Stomach smooth muscle (tissue), 2 donors: ENCODE measurements around the gene INCENP.

ENCODE experiments used
- H3K27ac ChIP-seq: one replicate; pipeline ENCODE4 v1.7.0; 2013; ENCODE audit warnings: mild to moderate bottlenecking, low read length, inconsistent platforms
- H3K27me3 ChIP-seq, 2 donors: one replicate each; pipeline ENCODE4 v1.7.0; 2013; ENCODE audit warnings: low read length in 2 of 2; ENCODE audit not compliant: insufficient read depth in 2 of 2, control insufficient read depth in 1 of 2
- H3K36me3 ChIP-seq, 2 donors: one replicate each; pipeline ENCODE4 v1.7.0; 2013; ENCODE audit warnings: low read length in 2 of 2; ENCODE audit not compliant: control insufficient read depth in 2 of 2, insufficient read depth in 2 of 2
- H3K4me1 ChIP-seq: one replicate; pipeline ENCODE4 v1.7.0; 2013; ENCODE audit warnings: low read length; ENCODE audit not compliant: control insufficient read depth, insufficient read depth
- H3K4me3 ChIP-seq, 2 donors: one replicate each; pipeline ENCODE4 v1.7.0; 2013; ENCODE audit warnings: low read length in 2 of 2
- H3K9ac ChIP-seq, 2 donors: one replicate each; pipeline ENCODE4 v1.7.0; 2013; ENCODE audit warnings: low read length in 2 of 2, mild to moderate bottlenecking in 1 of 2
- H3K9me3 ChIP-seq, 2 donors: one replicate each; pipeline ENCODE4 v1.7.0; 2013; ENCODE audit warnings: low read length in 2 of 2; ENCODE audit not compliant: control insufficient read depth in 2 of 2
- donor health status: healthy.
- donor health status: Pancreatic carcinoma.

The INCENP gene

DNA sequence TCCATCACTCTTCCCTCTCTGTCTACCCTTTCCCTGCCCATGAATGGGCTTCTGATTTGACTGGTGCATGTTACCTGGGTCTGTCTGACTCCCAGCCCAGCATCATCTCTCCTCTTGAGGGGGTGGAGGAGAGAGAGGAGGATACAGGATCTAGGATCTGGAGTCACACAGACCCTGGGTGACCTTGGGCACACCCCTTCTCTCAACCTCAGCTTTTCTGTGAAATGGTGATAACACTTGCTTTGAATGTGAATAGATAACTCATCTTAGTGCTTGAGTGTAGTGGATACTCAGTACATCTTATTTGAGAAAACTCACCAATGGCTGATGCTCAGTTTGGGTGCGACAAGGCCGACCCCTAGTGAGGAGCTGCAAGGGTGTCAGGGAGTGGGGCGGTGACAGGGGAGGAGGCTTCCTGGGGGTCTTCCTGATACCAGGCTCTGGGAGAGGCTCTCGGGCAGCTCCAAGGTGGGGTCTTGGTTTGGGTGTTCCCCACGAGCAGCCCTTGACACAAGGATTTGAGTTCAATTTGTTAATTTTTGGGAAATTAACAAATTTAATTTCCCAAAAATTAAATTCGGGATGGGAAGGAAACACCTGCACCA, 9.0 kb downstream of the INCENP start:
- Histone ChIP-seq H3K4me1 (no peaks in the 10 kb centered on the region), H3K9ac (no peak overlapping the region), H3K27ac (no peak overlapping the region), H3K36me3 (peaks cover 3 to 27% of the 10 kb centered on the region in 2 donors), H3K4me3 (no peak overlapping the region), H3K27me3 (no peaks in the 10 kb centered on the region), H3K9me3 (no peaks in the 10 kb centered on the region)

DNA sequence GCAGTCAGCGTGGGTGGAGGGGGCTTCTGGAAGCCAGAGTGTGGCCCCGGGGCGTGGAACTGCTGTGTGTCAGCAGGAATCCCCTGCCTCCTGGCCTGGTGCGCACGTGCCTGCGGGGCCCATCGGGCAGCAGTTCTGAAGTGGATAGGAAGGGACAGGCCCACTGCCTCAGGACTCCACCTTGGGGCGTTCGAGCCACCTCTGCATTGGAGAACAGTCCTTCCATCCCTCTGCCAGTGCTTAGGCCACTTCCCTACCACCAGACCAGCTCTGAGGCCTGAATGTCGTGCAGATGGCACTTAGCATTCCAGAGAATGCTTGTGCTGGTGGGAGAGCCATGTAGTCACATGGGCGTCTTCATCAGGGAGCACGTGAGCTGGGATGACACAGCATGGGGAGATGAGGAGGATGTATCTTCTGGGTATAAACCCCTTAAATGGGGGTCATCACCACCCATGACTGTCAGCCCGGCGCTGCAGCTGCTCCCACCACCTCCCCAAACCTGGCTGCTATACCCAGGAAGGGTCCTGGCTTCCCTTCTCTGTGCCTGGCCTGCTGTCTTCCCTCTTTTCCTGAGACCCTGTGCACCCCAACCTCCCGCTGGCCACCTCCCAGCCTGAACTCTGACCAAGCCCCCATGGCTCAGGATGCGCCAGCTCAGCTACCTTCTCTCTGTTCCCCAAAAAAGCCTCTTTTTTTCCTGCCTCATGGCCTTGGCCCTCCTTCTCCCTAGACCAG, 9.7 kb downstream of the INCENP start:
- peaks cover 3 to 24% of the 10 kb centered on the region in 2 donors for H3K36me3 ChIP-seq
- no peak overlapping the region for H3K4me3 ChIP-seq
- H3K9ac ChIP-seq = no peak overlapping the region
- no peak overlapping the region for H3K27ac ChIP-seq
- no peaks in the 10 kb centered on the region for H3K27me3 ChIP-seq
- no peaks in the 10 kb centered on the region for H3K4me1 ChIP-seq
- H3K9me3 ChIP-seq = no peaks in the 10 kb centered on the region

DNA sequence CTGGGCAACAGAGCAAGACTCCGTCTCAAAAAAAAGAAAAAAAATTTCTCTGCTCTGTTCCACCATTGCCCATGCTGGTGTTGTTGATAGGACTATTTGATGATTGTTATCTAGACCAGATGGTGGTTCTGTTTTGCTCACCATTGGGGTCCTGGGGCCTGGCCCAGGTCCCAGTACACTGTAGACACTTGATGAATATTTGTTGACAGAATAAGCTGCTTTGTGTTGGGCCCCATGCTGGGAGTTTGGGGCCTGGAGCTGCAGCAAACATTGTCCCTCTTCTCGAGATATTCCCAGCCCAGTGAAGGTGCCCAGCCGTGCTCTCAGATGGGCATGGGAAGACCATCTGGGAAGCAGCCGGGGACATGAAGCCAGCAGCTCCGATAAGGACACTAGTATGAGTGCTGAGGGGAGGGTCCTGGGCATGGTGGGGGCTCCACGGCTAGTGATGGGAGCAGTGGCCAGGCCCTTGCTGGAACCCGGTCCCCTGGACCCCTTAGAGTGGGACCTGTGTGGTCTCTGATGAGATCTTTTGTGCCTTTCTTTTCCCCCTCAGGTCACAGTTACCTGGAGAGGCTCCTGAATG, 13.6 kb downstream of the INCENP start:
- Histone ChIP-seq H3K4me1 (no peaks in the 10 kb centered on the region), H3K4me3 (no peak overlapping the region), H3K27ac (no peak overlapping the region), H3K36me3 (peaks cover 17 to 23% of the 10 kb centered on the region in 2 donors), H3K9me3 (no peaks in the 10 kb centered on the region), H3K9ac (no peak overlapping the region), H3K27me3 (no peaks in the 10 kb centered on the region)

DNA sequence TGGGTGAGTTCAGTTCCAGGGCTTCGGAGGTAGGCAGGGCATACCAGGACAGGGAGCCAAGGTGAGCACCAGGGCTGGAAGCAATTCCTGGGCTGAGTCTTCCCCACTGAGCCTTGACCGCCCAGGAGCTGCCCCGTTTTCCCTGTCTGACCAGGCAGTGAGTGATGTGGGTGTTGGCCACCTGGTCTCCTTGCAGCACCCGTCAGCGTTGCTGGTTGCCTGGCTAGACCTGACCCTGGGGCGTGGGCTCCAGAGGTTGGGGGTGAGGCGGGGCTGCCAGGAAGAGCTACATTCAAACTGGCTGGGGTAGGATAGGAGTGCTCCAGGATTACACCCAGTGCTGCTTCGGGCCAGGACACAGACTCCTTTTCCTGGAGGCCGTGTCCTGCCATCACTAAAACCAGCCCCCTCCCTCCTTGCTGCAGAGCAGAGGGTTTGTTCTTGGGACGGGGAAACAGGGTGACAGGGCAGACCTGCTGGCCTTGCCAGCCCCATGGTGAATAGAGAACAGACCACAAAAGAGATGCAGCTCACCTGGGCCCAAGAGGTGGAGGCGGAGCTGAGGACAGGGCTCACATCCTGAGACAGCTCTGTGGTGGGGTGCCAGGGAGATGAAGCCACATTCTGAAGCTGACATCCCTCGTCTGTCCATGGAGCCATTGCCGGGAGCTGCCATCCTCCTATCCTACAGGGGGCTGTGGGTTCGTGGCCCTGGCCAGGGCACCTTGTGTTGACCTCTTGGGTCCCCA, 14.2 kb downstream of the INCENP start:
- Histone ChIP-seq H3K9me3 (no peaks in the 10 kb centered on the region), H3K27ac (no peak overlapping the region), H3K9ac (no peak overlapping the region), H3K27me3 (no peaks in the 10 kb centered on the region), H3K36me3 (peaks cover 17 to 23% of the 10 kb centered on the region in 2 donors), H3K4me3 (no peak overlapping the region), H3K4me1 (no peaks in the 10 kb centered on the region)

DNA sequence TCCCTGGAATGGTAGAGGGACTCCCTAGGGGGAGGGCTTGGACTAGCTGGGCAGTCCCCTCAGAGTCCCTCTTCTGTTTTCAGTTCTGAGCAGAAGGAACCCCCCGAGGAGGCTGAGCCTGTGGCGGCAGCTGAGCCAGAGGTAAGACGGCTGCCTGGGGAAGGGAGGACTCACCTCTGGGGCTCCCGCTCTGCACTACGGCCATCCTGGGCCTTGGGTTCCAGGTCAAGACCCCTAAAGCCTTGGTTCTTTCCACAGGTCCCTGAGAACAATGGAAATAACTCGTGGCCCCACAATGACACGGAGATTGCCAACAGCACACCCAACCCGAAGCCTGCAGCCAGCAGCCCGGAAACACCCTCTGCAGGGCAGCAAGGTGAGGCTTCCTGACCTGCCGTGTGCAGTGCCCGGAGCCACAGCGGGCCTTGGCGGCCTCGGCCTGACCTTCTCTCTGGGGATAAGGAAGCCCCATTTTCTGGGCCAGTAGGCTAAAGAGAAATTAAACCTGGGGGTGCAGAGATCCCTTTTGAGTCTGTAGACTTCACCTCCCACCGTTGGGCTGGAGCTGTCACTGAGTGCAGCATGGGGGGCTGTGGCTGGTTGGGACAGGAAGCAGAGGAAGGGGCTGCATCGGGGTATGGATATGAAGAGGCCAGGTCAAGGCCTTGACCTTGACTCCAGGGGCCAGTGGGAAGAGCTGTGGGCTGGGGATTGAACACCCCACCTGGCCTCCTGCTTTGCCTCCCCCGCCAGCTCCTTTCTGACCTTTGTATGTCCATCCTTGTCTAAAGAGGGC, 15.0 kb downstream of the INCENP start:
- H3K4me1 ChIP-seq = no peaks in the 10 kb centered on the region
- H3K27ac ChIP-seq = no peak overlapping the region
- H3K9ac ChIP-seq = no peak overlapping the region
- peaks cover 16 to 23% of the 10 kb centered on the region in 2 donors for H3K36me3 ChIP-seq
- no peaks in the 10 kb centered on the region for H3K27me3 ChIP-seq
- H3K4me3 ChIP-seq = no peak overlapping the region
- H3K9me3 ChIP-seq = no peaks in the 10 kb centered on the region

DNA sequence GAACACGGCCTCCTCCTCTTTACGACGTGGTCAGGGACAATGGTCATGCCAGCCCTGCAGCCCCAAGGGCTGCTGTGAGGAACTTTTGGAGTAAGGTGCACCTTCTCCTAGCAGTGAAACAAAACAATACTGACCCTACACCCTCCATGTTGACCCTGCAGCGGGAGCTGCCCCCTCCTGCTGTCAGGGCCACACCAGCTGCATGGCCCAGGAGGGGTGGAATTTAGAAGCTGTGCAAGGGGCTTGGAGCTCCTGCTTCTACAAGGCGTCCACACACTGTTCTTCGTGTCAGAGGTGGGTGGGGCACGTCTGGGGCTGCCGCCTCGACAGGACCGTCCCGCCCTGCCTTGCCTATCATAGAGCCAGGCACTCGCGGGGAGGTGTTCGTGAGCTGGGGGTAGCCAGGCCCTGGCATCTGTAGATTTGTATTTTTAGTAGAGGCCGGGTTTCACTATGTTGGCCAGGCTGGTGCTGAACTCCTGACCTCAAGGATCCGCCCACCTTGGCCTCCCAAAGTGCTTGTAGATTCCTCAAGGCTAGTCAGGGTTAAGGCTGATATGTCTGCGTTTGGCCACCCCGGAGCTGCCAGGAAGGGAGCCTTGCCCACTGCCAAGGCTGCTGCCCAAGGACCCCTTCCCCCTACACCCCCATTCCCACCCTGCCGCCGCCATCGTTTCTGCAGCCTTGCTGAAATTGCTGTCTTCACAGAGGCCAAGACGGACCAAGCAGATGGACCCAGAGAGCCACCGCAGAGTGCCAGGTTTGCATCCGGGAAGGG, 15.9 kb downstream of the INCENP start:
- no peak overlapping the region for H3K27ac ChIP-seq
- no peak overlapping the region for H3K4me3 ChIP-seq
- no peaks in the 10 kb centered on the region for H3K4me1 ChIP-seq
- H3K9me3 ChIP-seq = no peaks in the 10 kb centered on the region
- peaks cover 16 to 23% of the 10 kb centered on the region in 2 donors for H3K36me3 ChIP-seq
- no peaks in the 10 kb centered on the region for H3K27me3 ChIP-seq
- no peak overlapping the region for H3K9ac ChIP-seq

DNA sequence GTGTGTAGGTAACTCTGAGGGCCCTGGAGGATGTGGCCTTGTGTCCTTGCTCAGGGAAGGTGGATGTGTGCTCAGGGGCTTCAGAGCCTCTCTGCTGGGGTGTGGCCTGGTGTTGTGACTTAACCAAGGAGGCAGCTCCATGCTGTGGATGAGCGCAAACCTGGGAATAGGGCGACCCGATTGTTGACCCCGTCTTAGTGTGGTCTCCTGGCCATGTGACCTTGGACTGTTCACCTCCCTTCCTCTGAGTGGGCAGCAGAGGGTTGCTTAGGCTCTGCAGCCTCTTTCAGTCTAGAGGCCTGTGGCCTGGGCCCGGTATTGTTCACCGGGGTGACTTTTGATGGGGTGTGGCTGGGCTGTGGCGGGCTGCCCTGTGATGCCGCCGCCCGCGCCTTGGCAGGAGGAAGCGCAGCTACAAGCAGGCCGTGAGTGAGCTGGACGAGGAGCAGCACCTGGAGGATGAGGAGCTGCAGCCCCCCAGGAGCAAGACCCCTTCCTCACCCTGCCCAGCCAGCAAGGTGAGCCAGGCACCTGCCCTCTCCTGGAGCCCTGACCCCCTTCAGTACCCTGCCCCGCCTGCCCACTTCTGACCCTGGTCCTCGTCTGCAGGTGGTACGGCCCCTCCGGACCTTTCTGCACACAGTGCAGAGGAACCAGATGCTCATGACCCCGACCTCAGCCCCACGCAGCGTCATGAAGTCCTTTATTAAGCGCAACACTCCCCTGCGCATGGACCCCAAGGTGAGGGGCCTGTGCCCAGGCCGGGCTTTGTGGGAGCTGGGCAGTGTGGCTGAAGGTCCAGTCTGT, 16.7 kb downstream of the INCENP start:
- Histone ChIP-seq H3K9me3 (no peaks in the 10 kb centered on the region), H3K36me3 (peaks cover 19 to 23% of the 10 kb centered on the region in 2 donors)

DNA sequence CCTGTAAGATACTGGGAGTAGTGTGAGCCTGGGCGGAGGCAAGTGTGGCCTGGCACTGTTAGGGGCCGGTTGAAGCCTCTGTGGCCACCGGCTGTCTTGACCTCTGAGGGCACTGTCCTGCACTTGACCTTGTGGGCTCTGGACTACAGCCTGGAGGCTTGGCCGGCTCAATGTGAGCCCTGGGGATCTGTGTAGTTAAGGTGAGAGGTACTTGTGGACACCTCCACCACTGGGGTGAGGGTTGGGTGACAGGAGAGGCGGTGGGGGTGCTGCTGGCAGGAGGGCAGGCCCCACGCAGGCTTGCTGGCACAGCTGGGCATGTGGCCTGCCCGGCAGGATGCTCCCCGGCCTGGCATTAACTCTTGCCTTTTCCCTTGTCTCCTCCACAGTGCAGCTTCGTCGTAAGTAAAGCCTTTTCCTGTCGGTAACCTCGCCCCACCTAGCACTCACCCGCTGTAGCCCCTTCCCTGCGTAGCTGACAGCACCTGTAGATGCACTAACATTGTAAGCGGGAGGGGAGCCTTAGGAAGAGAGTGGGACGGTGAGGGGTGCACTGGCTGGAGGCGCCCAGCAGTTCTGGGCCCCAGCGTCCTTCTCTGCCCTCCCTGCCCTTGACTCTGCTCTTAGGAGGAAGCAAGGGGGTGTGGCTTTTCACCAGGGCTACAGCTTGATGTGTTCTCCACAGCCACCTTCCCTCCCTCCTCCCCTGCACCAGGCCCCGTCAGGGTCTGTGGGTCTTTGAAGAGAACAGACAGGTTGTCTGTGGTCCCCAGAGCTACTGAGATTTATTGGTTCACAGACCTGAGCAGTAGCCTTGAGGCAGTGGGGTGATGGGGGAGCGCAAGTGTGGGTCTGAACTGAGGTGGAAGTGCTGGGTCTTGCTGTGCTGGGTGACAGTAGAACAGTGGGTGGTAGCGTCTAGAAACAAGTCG, 17.6 kb downstream of the INCENP start:
- H3K36me3 ChIP-seq = peaks cover 22 to 31% of the 10 kb centered on the region in 2 donors
- H3K4me1 ChIP-seq = no peaks in the 10 kb centered on the region
- H3K9me3 ChIP-seq = no peaks in the 10 kb centered on the region
- no peak overlapping the region for H3K9ac ChIP-seq
- H3K27ac ChIP-seq = no peak overlapping the region
- H3K4me3 ChIP-seq = no peak overlapping the region
- H3K27me3 ChIP-seq = no peaks in the 10 kb centered on the region

More for the DNA sequence above, 16.7 kb downstream of the INCENP start:
- Histone ChIP-seq H3K27me3 (no peaks in the 10 kb centered on the region), H3K9ac (no peak overlapping the region), H3K4me1 (no peaks in the 10 kb centered on the region), H3K4me3 (no peak overlapping the region), H3K27ac (no peak overlapping the region)

DNA sequence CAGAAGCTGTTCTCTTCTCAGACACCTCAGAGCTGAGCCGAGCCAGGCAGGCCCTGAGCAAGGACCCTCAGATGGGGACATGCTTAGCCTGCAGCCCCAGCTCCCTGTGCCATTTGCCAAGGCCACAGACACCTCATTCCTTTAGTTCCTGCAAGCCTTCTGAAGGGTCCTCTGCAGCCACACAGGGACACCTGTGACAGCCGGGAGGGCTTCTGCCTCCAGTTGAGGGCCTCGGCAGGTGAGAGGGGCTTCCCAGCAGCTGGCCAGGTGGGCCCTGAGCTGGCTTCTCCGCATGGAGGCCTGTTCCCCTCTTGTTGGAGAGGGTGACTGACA, 18.2 kb downstream of the INCENP start:
- Histone ChIP-seq H3K9ac (no peak overlapping the region), H3K4me1 (no peaks in the 10 kb centered on the region), H3K9me3 (no peaks in the 10 kb centered on the region), H3K27ac (no peak overlapping the region), H3K27me3 (no peaks in the 10 kb centered on the region), H3K36me3 (peaks cover 25 to 34% of the 10 kb centered on the region in 2 donors), H3K4me3 (no peak overlapping the region)
